ENCODE measurements around the gene PSMC3IP.
A peak's percentile ranks its signal among the peaks of the same experiment; 100 is the strongest.
"Not testable (repeated sequence)": the region's sequence is repeated elsewhere in the genome, so short reads cannot be mapped to it uniquely, and the experiment has no call there.

Gene PSMC3IP

DNA sequence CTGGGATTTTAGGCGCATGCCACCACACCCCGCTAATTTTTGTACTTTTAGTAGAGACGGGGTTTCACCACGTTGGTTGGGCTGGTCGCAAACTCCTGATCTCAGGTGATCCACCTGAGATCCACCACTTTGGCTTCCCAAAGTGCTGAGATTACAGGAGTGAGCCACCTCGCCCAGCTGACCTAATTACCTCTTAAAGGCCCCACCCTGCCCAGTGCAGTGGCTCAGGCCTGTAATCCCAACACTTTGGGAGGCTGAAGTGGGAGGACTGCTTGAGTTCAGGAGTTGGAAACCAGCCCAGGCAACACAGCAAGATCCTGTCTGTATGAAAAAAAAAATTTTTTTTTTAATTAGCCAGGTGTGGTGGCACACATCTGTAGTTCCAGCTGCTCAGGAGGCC lies 18.5 kb downstream of the PSMC3IP start:
- Mint-ChIP-seq H3K27me3 (no peaks in the 10 kb centered on the region), H3K36me3 (ENCODE audit: low read depth) (peaks cover 27% of the 10 kb centered on the region), H3K9me3 (no peaks in the 10 kb centered on the region), H3K4me3 (no peak overlapping the region), H3K27ac (no peak overlapping the region), H3K4me1 (ENCODE audit: low read depth) (peaks cover 35% of the 10 kb centered on the region)
- DNase-seq, result no peak

DNA sequence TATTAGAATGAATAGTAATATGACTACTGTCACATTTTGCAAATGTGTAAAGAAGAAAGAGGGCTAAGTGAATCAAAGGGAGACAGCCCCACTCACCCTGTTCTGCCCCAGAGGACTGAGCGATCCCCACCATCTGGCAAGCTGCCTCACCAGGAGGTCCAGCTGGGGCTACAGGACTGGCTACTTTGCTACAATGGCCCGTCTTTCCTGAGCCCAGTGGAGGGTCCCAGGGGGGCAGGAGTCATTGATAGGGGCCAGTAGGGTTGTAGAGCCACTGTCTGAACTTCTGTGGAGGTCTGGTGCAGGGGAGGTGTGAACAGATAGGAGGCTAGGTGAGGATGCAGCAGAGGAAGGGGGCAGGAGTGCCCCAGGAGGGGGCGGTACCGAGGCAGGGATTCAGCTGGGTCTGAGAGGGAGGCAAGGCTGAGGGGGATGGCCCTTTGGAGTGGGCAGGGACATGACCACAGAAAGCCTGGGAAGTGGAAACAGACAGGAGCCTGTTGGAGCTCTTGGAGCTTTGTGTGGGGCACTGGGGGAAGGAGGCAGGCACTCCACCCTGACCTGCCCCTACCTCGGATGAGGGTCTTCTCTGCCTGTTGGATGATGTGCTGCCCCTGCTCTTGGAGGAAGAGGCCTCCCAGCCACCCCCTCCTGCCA lies 21.4 kb downstream of the PSMC3IP start:
- H3K9me3 Mint-ChIP-seq, DNase-seq, H3K27ac Mint-ChIP-seq, H3K4me3 Mint-ChIP-seq, H3K27me3 Mint-ChIP-seq: not testable (repeated sequence)
- Mint-ChIP-seq H3K4me1 (ENCODE audit: low read depth) (peaks cover 23% of the 10 kb centered on the region), H3K36me3 (ENCODE audit: low read depth) (peaks cover 16% of the 10 kb centered on the region)

DNA sequence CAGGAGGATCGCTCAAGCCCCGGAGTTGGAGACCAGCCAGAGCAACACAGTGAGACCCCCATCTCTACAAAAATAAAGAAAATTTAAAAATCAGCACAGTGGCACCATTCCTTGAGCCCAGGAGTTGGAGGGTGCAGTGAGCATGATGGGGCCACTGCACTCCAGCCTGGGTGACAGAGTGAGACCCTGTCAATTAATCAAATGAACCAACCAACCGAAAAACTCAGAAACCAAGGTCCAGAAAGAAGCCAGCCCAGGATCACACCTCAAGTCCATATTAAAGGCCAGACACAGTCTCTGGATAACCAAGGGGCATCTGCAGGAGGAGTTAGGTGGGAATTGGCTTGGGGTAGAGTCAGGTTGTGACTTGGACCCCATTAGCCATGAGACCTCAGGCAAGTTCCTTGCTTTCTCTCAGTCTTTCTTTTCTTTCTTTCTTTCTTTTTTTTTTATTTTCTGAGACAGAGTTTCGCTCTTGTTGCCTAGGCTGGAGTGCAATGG lies 22.4 kb downstream of the PSMC3IP start:
- no peak for DNase-seq
- Mint-ChIP-seq H3K27me3 (no peaks in the 10 kb centered on the region), H3K9me3 (no peaks in the 10 kb centered on the region), H3K27ac (peak overlapping the region; percentile 93), H3K4me1 (ENCODE audit: low read depth) (peaks cover 24% of the 10 kb centered on the region), H3K36me3 (ENCODE audit: low read depth) (peaks cover 16% of the 10 kb centered on the region), H3K4me3 (peak overlapping the region; percentile 89)

DNA sequence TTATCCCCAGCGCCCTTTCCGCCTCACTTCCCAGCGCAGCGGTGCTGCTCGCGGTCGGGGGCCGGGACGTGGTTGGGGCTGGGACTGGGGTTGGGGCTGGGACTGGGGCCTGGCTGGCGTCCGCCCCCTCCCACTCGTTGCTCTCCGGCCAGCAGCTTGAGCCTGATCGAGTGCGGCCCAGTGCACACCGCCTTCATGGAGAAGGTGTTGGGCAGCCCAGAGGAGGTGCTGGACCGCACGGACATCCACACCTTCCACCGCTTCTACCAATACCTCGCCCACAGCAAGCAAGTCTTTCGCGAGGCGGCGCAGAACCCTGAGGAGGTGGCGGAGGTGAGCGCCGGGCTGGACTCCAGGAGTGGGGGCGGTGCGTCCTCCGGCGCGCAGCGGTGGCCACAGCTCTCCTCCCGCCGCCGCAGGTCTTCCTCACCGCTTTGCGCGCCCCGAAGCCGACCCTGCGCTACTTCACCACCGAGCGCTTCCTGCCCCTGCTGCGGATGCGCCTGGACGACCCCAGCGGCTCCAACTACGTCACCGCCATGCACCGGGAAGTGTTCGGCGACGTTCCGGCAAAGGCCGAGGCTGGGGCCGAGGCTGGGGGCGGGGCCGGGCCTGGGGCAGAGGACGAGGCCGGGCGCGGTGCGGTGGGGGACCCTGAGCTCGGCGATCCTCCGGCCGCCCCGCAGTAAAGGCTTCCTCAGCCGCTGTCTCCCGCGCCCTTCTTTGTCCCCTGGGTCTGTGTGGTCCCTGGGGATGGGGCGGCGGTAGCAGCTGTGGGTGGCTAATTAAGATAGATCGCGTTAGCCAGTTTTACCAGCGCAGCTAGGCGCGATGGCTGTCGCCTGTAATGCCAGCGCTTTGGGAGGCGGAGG lies 23.0 kb downstream of the PSMC3IP start:
- Mint-ChIP-seq H3K27me3 (no peaks in the 10 kb centered on the region), H3K27ac (peak overlapping the region; percentile 93), H3K4me1 (ENCODE audit: low read depth) (peaks cover 24% of the 10 kb centered on the region), H3K9me3 (no peaks in the 10 kb centered on the region), H3K4me3 (peak overlapping the region; percentile 89), H3K36me3 (ENCODE audit: low read depth) (peaks cover 16% of the 10 kb centered on the region)
- peak; percentile 85 for DNase-seq

DNA sequence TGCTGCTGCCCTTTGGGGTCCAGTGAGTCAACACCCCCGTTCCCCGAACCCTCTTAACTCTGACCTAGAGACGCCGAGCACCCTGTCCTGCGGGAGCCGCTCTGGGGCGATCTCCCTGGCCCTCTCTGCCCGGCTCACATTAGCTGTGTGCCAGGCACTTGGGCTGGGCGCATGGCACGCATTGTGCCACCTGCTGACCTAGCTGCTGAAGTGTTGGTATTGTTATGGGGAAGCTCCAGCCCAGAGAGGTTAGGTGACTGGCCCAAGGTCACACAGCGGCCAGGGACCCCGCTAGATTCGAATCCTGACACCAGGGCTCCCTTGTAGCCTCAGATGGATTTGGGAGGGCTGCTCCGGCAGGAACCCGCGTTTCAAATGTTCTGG lies 23.7 kb downstream of the PSMC3IP start:
- no peaks in the 10 kb centered on the region for H3K9me3 Mint-ChIP-seq
- DNase-seq, result peak; percentile 53
- peak overlapping the region; percentile 93 for H3K27ac Mint-ChIP-seq
- H3K36me3 Mint-ChIP-seq (ENCODE audit: low read depth), result peaks cover 16% of the 10 kb centered on the region
- peak overlapping the region; percentile 89 for H3K4me3 Mint-ChIP-seq
- no peaks in the 10 kb centered on the region for H3K27me3 Mint-ChIP-seq
- peaks cover 29% of the 10 kb centered on the region for H3K4me1 Mint-ChIP-seq (ENCODE audit: low read depth)

DNA sequence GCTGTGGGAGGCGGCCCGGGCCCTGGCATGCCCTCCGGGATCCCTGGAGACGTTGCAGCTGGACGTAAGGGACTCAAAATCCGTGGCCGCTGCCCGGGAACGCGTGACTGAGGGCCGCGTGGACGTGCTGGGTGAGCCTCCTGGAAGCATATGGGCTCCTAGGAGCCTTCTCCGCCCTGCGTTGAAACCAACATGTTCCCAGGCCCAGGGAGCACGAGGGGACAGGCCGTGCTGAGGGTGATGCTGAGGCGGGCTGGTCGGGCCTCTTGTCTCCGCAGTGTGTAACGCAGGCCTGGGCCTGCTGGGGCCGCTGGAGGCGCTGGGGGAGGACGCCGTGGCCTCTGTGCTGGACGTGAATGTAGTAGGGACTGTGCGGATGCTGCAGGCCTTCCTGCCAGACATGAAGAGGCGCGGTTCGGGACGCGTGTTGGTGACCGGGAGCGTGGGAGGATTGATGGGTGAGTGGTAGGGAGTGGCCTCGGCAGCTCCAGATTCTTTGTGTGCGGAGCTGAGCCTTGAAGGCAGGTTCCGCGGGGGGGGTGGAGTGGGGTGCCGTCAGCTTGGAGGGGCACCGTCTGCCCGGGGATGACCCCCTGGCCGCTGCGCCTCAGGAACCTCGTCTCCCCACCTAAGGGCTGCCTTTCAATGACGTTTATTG lies 24.2 kb downstream of the PSMC3IP start:
- peaks cover 16% of the 10 kb centered on the region for H3K36me3 Mint-ChIP-seq (ENCODE audit: low read depth)
- H3K4me3 Mint-ChIP-seq, result peak overlapping the region; percentile 89
- H3K27ac Mint-ChIP-seq, result peak overlapping the region; percentile 93
- no peaks in the 10 kb centered on the region for H3K27me3 Mint-ChIP-seq
- no peaks in the 10 kb centered on the region for H3K9me3 Mint-ChIP-seq
- DNase-seq, result no peak
- H3K4me1 Mint-ChIP-seq (ENCODE audit: low read depth), result peaks cover 33% of the 10 kb centered on the region

DNA sequence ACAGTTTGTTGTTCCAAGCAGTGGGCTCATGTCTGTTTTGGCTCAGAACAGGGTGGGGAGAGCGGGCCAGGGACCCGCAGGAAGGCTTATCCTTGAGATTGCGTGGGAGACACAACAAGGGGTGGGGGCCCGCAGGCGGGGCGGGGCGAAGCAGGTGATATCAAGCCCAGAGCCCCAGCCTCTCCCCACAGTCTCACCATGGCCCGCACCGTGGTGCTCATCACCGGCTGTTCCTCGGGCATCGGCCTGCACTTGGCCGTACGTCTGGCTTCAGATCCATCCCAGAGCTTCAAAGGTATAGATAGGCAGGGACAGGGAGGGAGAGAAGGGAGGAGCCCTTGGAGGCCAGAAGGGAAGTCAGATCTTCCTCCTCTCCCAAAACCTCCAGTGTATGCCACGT lies 24.8 kb downstream of the PSMC3IP start, which contains the start of gene HSD17B1:
Gene HSD17B1, plus strand, starts transcription at position 188 of the 400 bp plus-strand sequence. Its CDS starts 11 bp downstream, at position 199.
- Mint-ChIP-seq H3K36me3 (ENCODE audit: low read depth) (peaks cover 16% of the 10 kb centered on the region), H3K4me3 (peak within 1 kb of the TSS; percentile 89), H3K27ac (peak within 1 kb of the TSS; percentile 93), H3K4me1 (ENCODE audit: low read depth) (peaks cover 34% of the 10 kb centered on the region)
- H3K27me3 Mint-ChIP-seq, DNase-seq, H3K9me3 Mint-ChIP-seq: not testable (repeated sequence)

DNA sequence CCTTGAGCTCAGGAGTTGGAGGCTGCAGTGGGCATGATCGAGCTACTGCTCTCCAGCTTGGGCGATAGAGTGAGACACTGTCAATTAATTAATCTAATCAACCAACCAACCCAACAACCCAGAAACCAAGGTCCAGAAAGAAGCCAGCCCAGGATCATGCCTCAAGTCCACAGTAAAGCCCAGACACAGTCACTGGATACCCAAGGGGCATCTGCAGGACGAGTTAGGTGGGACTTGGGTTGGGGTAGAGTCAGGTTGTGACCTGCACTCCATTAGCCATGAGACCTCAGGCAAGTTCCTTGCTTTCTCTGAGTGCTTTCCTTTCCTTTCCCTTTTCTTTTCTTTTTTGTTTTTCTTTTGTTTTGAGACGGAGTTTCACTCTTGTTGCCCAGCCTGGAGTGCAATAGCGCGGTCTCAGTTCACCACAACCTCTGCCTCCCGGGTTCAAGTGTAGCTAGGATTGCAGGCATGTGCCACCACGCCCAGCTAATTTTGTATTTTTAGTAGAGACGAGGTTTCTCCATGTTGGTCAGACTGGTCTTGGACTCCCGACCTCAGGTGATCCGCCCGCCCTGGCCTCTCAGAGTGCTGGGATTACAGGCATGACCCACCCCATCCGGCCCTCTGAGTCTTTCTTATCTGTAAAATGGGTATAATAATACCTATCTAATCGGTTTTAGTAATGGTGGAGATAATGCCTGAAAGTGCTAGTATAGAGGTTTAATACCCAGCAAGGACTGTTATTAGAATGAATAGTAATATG lies 28.4 kb downstream of the PSMC3IP start:
- Mint-ChIP-seq H3K36me3 (ENCODE audit: low read depth) (peaks cover 18% of the 10 kb centered on the region), H3K9me3 (no peaks in the 10 kb centered on the region), H3K4me3 (peak overlapping the region; percentile 6), H3K4me1 (ENCODE audit: low read depth) (peaks cover 25% of the 10 kb centered on the region), H3K27ac (no peak overlapping the region), H3K27me3 (no peaks in the 10 kb centered on the region)
- DNase-seq, result no peak

DNA sequence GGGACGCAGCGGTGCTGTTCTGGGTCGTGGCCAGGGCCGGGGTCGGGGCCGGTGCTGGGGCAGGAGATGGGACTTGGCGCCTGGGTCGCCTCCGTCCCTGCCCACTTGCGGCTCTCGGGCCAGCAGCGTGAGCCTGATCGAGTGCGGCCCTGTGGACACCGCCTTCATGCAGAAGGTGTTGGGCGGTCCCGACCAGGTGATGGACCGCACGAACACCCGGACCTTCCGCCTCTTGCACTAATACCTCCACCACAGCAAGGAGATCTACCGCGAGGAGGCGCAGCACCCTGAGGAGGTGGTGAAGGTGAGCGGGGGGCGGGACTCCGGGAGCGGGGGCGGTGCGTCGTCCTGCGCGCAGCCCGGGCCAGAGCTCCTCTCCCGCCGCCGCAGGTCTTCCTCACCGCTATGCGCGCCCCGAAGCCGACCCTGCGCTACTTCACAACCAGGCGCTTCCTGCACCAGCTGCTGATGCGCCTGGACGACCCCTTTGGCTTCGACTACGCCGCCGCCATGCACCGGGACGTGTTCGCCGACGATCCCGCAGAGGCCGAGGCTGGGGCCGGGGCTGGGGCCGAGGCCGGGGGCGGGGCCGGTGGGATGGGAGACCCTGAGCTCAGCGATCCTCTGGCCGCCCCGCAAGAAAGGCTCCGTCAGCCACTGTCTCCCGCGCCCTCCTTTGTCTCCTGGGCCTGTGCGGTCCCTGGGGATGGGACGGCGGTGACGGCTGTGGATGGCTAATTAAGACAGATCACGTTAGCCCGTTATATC lies 29.3 kb downstream of the PSMC3IP start:
- Mint-ChIP-seq H3K27me3 (no peaks in the 10 kb centered on the region), H3K4me1 (ENCODE audit: low read depth) (peaks cover 19% of the 10 kb centered on the region), H3K36me3 (ENCODE audit: low read depth) (peaks cover 19% of the 10 kb centered on the region), H3K4me3 (peak overlapping the region; percentile 49), H3K9me3 (no peaks in the 10 kb centered on the region), H3K27ac (no peak overlapping the region)
- DNase-seq, result peak; percentile 85

DNA sequence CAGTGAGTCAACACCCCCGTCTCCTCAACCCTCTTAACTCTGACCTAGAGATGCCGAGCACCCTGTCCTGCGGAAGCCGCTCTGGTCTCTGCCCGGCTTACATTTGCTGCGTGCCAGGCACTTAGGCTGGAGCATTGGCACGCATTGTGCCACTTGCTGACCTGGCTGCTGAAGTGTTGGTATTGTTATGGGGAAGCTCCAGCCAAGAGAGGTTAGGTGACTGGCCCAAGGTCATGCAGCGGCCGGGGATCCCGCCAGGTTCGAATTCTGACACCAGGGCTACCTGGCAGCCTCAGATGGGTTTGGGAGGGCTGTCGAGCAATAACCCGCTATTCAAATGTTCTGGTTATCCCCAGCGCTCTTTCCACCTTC lies 29.8 kb downstream of the PSMC3IP start:
- Mint-ChIP-seq H3K9me3 (no peaks in the 10 kb centered on the region), H3K36me3 (ENCODE audit: low read depth) (peaks cover 22% of the 10 kb centered on the region), H3K27ac (no peak overlapping the region), H3K4me1 (ENCODE audit: low read depth) (peaks cover 17% of the 10 kb centered on the region), H3K27me3 (no peaks in the 10 kb centered on the region), H3K4me3 (no peak overlapping the region)
- DNase-seq, result no peak

DNA sequence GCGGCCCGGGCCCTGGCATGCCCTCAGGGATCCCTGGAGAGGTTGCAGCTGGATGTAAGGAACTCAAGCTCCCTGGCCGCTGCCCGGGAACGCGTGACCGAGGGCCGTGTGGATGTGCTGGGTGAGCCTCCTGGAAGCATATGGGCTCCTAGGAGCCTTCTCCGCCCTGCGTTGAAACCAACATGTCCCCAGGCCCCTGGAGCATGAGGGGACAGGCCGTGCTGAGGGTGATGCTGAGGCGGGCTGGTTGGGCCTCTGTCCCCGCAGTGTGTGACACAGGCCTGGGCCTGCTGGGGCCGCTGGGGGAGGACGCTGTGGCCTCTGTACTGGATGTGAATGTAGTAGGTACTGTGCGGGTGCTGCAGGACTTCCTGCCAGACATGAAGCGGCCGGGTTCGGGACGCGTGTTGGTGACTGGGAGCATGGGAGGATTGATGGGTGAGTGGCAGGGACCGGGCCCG lies 30.5 kb downstream of the PSMC3IP start:
- H3K36me3 Mint-ChIP-seq (ENCODE audit: low read depth), result peaks cover 22% of the 10 kb centered on the region
- no peak overlapping the region for H3K27ac Mint-ChIP-seq
- no peak overlapping the region for H3K4me3 Mint-ChIP-seq
- H3K9me3 Mint-ChIP-seq, result no peaks in the 10 kb centered on the region
- DNase-seq, result no peak
- no peaks in the 10 kb centered on the region for H3K27me3 Mint-ChIP-seq
- peaks cover 15% of the 10 kb centered on the region for H3K4me1 Mint-ChIP-seq (ENCODE audit: low read depth)

DNA sequence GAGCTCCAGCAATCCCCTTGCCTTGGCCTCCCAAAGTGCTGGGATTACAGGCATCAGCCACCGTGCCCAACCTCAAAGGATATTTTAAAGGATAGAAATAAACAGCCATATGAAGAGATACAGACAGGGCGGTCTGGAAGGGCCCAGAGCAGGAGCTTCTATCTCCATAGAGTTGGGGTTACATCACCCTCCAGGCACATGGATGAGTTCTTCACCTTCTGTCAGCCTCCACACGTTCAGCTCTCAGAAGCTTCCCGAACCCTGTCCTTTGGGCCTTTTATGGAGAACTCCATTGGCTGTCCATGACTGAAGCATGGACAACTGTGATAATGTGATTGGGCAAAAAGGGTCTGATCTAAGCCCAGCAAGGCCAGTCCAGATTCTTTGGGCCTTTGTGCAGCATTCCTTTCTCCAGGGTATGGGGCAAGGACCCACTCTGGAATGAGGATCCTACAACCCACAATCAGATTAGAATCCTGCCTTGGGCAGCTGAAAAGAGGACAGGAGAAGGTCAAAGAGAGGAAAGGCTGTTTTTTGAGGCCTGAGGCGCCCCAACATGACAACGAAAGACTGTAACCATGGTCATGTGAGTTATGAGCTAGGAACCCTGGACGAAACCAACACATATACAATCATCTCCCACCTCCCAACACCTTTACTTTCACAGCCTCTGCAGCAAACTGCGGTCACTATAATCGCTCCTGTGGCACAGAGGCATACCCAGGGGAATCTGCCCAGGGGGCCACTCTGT lies 31.6 kb downstream of the PSMC3IP start:
- H3K4me3 Mint-ChIP-seq, H3K27ac Mint-ChIP-seq, DNase-seq, H3K9me3 Mint-ChIP-seq, H3K27me3 Mint-ChIP-seq: not testable (repeated sequence)
- Mint-ChIP-seq H3K36me3 (ENCODE audit: low read depth) (peaks cover 25% of the 10 kb centered on the region), H3K4me1 (ENCODE audit: low read depth) (peaks cover 21% of the 10 kb centered on the region)

DNA sequence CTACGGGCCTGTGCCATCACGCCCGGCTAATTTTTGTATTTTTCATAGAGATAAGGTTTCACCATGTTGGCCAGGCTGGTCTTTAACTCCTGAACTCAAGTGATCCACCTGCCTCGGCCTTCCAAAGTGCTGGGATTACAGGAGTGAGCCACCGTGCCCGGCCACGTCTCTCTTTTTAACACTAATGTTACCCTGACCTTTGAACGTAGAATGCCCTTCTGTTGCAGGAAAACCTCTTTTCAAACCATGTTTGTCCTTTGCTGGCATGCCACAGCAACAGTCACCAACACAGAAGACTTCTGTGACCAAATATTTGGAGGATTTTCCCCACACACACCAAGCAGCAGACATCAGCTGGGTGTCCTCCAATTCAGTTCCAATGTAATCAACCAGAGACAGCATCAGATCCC lies 32.6 kb downstream of the PSMC3IP start:
- H3K27ac Mint-ChIP-seq, result no peak overlapping the region

More for the DNA sequence above, 32.6 kb downstream of the PSMC3IP start:
- no peaks in the 10 kb centered on the region for H3K27me3 Mint-ChIP-seq
- peaks cover 32% of the 10 kb centered on the region for H3K36me3 Mint-ChIP-seq (ENCODE audit: low read depth)
- H3K4me3 Mint-ChIP-seq, result no peak overlapping the region
- DNase-seq, result no peak
- no peaks in the 10 kb centered on the region for H3K9me3 Mint-ChIP-seq
- H3K4me1 Mint-ChIP-seq (ENCODE audit: low read depth), result peaks cover 24% of the 10 kb centered on the region

Measured in activated T-cell treated with anti-CD3 and anti-CD28 coated beads, Interleukin-2, amount 50 U/mL, for 24 hours (primary cell).